Loucy (cell line): ENCODE measurements around the gene TRH.

ENCODE experiments used
- CTCF ChIP-seq: fragments of 200-600 bp; sonication (generic); conservative IDR thresholded peaks from 2 replicates; pipeline ENCODE4 v1.5.1; 2014; ENCODE audit warnings: mild to moderate bottlenecking, antibody characterized with exemption, low read length
- EZH2phosphoT487 ChIP-seq: fragments of 200-600 bp; IDR thresholded peaks from 2 replicates; pipeline ENCODE4 v1.6.1; 2018; ENCODE audit warnings: antibody characterized with exemption, mild to moderate bottlenecking, moderate library complexity, borderline replicate concordance

- TF ChIP-seq CTCF (no peak), EZH2phosphoT487 (no peak)
These were observed 24.0 kb upstream of the TRH start for GRCh38 chr3:129950318-129951046.
